Loucy (cell line): Measurements from ENCODE around the gene CDKN2D.

Experiments used
- H2AFZ ChIP-seq: fragments of 200-600 bp; sonication (generic); 2 replicates; pipeline ENCODE4 v1.6.0; 2016; ENCODE audit warnings: antibody characterized with exemption, mild to moderate bottlenecking, low read length, moderate library complexity
- H3F3A ChIP-seq: fragments of 200-600 bp; 2 replicates; pipeline ENCODE4 v1.6.0; 2016; ENCODE audit warnings: antibody characterized with exemption, low read depth, mild to moderate bottlenecking
- H3K27me3 ChIP-seq: fragments of 200-600 bp; sonication (generic); 2 replicates; pipeline ENCODE4 v1.6.1; 2014; ENCODE audit warnings: low read length, mild to moderate bottlenecking; ENCODE audit not compliant: insufficient read depth, poor library complexity, severe bottlenecking
- H3K36me3 ChIP-seq: fragments of 200-600 bp; sonication (generic); 2 replicates; pipeline ENCODE4 v1.6.1; 2016; ENCODE audit warnings: low read length; ENCODE audit not compliant: insufficient read depth
- H3K4me1 ChIP-seq: fragments of 200-600 bp; sonication (generic); 2 replicates; pipeline ENCODE4 v1.5.1; 2014; ENCODE audit warnings: low read length, mild to moderate bottlenecking; ENCODE audit not compliant: insufficient read depth, poor library complexity, severe bottlenecking
- H3K4me2 ChIP-seq: fragments of 200-600 bp; sonication (generic); 2 replicates; pipeline ENCODE4 v1.6.0; 2014; ENCODE audit warnings: antibody characterized with exemption, low read length, low read depth, mild to moderate bottlenecking; ENCODE audit not compliant: poor library complexity, severe bottlenecking
- H3K4me3 ChIP-seq: fragments of 200-600 bp; sonication (generic); 2 replicates; pipeline ENCODE4 v1.5.1; 2014; ENCODE audit warnings: low read length, mild to moderate bottlenecking, mixed read lengths; ENCODE audit not compliant: poor library complexity, severe bottlenecking
- H3K79me2 ChIP-seq: fragments of 200-600 bp; sonication (generic); 2 replicates; pipeline ENCODE4 v1.6.1; 2014; ENCODE audit warnings: low read length; ENCODE audit not compliant: insufficient read depth
- H3K9ac ChIP-seq: fragments of 200-600 bp; sonication (generic); 2 replicates; pipeline ENCODE4 v1.6.0; 2014; ENCODE audit warnings: mild to moderate bottlenecking, low read depth, low read length, moderate library complexity; ENCODE audit not compliant: poor library complexity, severe bottlenecking
- H3K9me2 ChIP-seq: fragments of 200-600 bp; sonication (generic); replicated peaks from 2 replicates; pipeline ENCODE4 v1.6.1; 2016; ENCODE audit warnings: low read depth, low read length, mixed read lengths
- H3K9me3 ChIP-seq: fragments of 200-600 bp; sonication (generic); 2 replicates; pipeline ENCODE4 v1.6.1; 2014; ENCODE audit warnings: mild to moderate bottlenecking, antibody characterized with exemption, low read length, low read depth; ENCODE audit not compliant: insufficient read depth
- H4K20me1 ChIP-seq: fragments of 200-600 bp; sonication (generic); 2 replicates; pipeline ENCODE4 v1.6.0; 2014; ENCODE audit warnings: antibody characterized with exemption, low read length, mild to moderate bottlenecking; ENCODE audit not compliant: insufficient read depth, poor library complexity, severe bottlenecking
- EZH2phosphoT487 ChIP-seq: fragments of 200-600 bp; IDR thresholded peaks from 2 replicates; pipeline ENCODE4 v1.6.1; 2018; ENCODE audit warnings: antibody characterized with exemption, mild to moderate bottlenecking, moderate library complexity, borderline replicate concordance
- TF ChIP-seq, protein P1 (sequence below): fragments of 200-600 bp; sonication (generic); conservative IDR thresholded peaks from 2 replicates; pipeline ENCODE4 v1.5.1; 2014; ENCODE audit warnings: mild to moderate bottlenecking, antibody characterized with exemption, low read length

CDKN2D gene

DNA sequence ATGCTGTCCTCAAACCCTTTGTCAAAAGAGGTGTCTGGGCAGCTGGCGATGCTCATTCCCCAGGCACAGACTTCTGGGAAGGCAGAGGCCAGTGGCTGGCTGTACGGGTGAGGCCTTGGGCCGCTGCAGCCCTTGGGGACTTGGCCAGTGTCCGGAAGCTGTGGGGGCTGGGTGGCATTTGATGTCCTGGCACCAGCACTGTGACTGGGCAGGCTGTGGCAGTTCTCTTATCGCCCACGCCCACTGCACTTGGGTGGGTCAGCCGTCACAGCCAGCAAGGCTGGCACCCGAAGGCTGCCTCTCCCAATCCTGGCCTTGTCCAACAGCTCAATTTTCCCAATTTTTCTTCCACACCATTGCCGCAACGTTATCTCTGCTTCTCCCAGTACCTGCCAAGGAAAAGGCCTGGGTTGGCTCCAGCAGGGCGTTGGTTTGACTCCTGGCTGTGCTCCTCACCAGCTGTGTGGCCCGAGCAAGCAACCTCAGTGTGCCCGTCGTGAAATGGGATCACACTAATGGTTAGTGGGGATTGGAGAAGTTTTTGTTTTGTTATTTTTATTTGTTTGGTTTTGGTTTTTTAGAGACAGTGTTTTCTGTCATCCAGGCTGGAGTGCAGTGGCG lies 43.8 kb upstream of the CDKN2D start:
- Histone ChIP-seq H3K4me3 (no peak overlapping the region), H4K20me1 (no peaks in the 10 kb centered on the region), H3K4me2 (no peak overlapping the region), H3K9me2 (no peaks in the 10 kb centered on the region), H3K9ac (no peak overlapping the region), H3K79me2 (no peaks in the 10 kb centered on the region), H2AFZ (no peak overlapping the region), H3K4me1 (peaks cover 6% of the 10 kb centered on the region), H3K36me3 (no peaks in the 10 kb centered on the region), H3F3A (no peaks in the 10 kb centered on the region), H3K27me3 (no peaks in the 10 kb centered on the region), H3K9me3 (no peaks in the 10 kb centered on the region)
- TF ChIP-seq EZH2phosphoT487 = no peak
- TF ChIP-seq, protein P1, sequence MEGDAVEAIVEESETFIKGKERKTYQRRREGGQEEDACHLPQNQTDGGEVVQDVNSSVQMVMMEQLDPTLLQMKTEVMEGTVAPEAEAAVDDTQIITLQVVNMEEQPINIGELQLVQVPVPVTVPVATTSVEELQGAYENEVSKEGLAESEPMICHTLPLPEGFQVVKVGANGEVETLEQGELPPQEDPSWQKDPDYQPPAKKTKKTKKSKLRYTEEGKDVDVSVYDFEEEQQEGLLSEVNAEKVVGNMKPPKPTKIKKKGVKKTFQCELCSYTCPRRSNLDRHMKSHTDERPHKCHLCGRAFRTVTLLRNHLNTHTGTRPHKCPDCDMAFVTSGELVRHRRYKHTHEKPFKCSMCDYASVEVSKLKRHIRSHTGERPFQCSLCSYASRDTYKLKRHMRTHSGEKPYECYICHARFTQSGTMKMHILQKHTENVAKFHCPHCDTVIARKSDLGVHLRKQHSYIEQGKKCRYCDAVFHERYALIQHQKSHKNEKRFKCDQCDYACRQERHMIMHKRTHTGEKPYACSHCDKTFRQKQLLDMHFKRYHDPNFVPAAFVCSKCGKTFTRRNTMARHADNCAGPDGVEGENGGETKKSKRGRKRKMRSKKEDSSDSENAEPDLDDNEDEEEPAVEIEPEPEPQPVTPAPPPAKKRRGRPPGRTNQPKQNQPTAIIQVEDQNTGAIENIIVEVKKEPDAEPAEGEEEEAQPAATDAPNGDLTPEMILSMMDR = no peak

DNA sequence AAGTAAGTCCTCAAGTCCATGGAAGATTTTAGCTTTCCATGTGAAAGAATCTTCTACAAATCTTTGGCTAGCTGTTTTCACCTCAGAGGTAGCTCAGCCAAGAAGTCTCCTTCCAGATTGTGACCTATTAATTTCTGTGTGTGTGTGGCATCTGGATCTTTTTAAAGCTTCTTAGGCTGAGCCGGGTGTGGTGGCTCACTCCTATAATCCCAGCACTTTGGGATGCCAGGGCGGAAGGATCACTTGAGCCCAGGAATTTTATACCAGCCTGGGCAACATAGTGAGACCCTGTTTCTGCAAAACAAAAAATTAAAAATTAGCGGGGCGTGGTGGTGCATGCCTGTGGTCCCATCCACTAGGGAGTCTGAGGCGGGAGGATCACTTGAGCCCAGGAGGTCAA lies 43.1 kb upstream of the CDKN2D start:
- Histone ChIP-seq H2AFZ (no peak overlapping the region), H3K36me3 (no peaks in the 10 kb centered on the region), H3K9me3 (no peaks in the 10 kb centered on the region), H3K27me3 (no peaks in the 10 kb centered on the region), H3F3A (no peaks in the 10 kb centered on the region), H4K20me1 (no peaks in the 10 kb centered on the region), H3K4me1 (peaks cover 6% of the 10 kb centered on the region), H3K4me3 (no peak overlapping the region), H3K9ac (no peak overlapping the region), H3K4me2 (no peak overlapping the region), H3K79me2 (no peaks in the 10 kb centered on the region), H3K9me2 (no peaks in the 10 kb centered on the region)
- TF ChIP-seq EZH2phosphoT487 = no peak
- TF ChIP-seq, protein P1 = no peak

DNA sequence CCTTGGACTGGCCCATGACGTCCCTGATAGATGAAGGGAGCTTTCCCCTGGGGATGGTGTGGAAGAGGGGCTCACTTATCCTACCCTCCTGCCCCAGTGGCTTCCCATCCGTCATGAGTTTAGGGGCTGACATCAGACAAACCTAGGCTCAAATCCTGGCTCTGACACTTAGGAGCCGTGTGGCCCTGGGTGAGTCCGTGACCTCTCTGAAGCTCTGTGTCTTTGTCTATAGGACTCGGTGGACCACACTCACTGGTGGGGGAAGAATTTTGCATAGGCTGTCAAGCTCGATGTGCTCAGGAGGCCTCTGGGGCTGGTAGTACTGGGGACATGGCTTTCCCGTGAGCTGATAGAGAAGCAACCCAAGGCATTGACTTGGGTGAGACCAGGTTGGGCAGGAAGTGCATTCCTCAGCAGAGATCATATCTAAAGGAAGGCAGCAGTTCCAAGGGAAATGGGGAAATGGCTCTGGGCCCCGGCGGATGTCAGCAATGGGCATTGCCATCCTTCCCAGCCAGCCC lies 35.7 kb upstream of the CDKN2D start:
- Histone ChIP-seq H3K4me3 (peak overlapping the region; percentile 93), H3K27me3 (no peaks in the 10 kb centered on the region), H3K4me1 (peaks cover 22% of the 10 kb centered on the region), H3K9ac (peak overlapping the region; percentile 93), H4K20me1 (peaks cover 17% of the 10 kb centered on the region), H3K79me2 (peaks cover 27% of the 10 kb centered on the region), H3K36me3 (no peaks in the 10 kb centered on the region), H3F3A (peaks cover 4% of the 10 kb centered on the region; the same call in 1 of the 2 replicates), H3K9me2 (no peaks in the 10 kb centered on the region), H3K4me2 (peak overlapping the region; percentile 93), H2AFZ (no peak overlapping the region), H3K9me3 (no peaks in the 10 kb centered on the region)
- TF ChIP-seq EZH2phosphoT487 = no peak
- TF ChIP-seq, protein P1 = no peak
